ENCODE measurements around the gene SMG7.
"Not testable (repeated sequence)": the region's sequence is repeated elsewhere in the genome, so short reads cannot be mapped to it uniquely, and the experiment has no call there.

The SMG7 gene, protein sequence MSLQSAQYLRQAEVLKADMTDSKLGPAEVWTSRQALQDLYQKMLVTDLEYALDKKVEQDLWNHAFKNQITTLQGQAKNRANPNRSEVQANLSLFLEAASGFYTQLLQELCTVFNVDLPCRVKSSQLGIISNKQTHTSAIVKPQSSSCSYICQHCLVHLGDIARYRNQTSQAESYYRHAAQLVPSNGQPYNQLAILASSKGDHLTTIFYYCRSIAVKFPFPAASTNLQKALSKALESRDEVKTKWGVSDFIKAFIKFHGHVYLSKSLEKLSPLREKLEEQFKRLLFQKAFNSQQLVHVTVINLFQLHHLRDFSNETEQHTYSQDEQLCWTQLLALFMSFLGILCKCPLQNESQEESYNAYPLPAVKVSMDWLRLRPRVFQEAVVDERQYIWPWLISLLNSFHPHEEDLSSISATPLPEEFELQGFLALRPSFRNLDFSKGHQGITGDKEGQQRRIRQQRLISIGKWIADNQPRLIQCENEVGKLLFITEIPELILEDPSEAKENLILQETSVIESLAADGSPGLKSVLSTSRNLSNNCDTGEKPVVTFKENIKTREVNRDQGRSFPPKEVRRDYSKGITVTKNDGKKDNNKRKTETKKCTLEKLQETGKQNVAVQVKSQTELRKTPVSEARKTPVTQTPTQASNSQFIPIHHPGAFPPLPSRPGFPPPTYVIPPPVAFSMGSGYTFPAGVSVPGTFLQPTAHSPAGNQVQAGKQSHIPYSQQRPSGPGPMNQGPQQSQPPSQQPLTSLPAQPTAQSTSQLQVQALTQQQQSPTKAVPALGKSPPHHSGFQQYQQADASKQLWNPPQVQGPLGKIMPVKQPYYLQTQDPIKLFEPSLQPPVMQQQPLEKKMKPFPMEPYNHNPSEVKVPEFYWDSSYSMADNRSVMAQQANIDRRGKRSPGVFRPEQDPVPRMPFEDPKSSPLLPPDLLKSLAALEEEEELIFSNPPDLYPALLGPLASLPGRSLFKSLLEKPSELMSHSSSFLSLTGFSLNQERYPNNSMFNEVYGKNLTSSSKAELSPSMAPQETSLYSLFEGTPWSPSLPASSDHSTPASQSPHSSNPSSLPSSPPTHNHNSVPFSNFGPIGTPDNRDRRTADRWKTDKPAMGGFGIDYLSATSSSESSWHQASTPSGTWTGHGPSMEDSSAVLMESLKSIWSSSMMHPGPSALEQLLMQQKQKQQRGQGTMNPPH

DNA sequence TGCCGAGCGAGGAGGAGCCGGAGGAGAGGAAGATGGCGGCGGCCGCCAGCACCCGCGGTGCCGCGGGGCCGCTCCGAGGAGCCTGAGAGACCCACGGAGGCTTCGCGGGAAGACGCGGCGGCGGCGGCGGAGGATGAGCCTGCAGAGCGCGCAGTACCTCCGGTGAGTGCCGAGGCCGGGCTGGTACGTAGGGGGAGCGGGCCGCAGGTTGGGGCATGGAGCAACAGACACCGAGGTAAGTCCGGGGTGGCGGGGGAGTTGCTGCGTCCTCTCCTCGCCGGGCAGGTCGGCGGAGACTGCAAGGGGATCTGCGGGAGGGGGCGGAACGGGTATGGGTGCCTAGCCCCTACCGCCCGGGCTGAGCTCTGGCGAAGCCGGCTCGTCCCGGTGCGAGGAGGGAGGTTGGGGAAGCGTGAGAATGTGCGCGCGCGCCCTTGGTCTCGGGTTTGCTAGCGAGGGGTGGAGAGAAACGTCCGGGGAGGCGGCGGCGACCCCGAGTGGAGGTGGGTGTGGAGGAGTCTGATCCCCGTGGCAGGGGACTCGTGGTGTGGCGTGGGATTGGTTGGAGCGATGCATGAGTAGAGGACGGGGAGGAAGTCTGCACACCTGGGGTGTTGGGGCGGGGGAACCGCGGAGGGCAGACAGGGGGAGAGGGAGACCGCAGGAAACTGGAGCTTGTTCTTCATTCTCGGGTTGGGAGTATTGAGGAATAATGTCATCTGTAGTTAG, at the start of gene SMG7:
Gene SMG7, plus strand, starts transcription at position 12 of the 729 bp plus-strand sequence. Its CDS starts 122 bp downstream, at position 134.
- peak within 1 kb of the TSS; percentile 93 for H3K4me3 ChIP-seq (ENCODE audit: low read length)
- H3K4me1 ChIP-seq (ENCODE audit: control insufficient read depth, low read depth, low read length), result peaks cover 18% of the 10 kb centered on the region

DNA sequence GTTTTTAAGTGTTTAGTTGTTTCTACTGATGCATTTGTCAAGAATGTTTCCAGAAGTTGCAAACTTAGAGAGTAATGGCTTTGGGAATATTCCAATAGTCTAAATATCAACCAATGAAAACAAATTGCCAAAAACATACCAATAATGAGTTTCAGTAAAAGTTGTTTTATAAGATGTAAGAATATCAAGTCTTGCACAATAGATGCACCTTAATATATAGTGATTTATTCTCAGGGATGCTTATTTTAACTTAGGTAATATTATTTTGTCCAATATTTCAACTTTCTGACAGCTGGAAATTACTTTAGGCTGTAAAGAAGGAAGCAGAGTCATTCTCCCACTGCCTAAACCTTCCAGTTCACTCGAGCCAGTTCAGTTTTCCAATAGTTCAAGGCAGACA, 48.8 kb upstream of the SMG7 start:
- Histone ChIP-seq H3K4me3 (ENCODE audit: low read length) (no peak overlapping the region), H3K9me3 (ENCODE audit: control insufficient read depth, low read depth, low read length) (no peaks in the 10 kb centered on the region), H3K4me1 (ENCODE audit: control insufficient read depth, low read depth, low read length) (no peaks in the 10 kb centered on the region), H3K36me3 (ENCODE audit: control insufficient read depth, low read depth, low read length) (no peaks in the 10 kb centered on the region), H3K27me3 (ENCODE audit: control insufficient read depth, insufficient read depth, low read length) (peaks cover 14% of the 10 kb centered on the region), H3K9ac (ENCODE audit: low read length) (no peak overlapping the region), H3K27ac (ENCODE audit: low read length) (no peak overlapping the region)

More for the DNA sequence above, at the start of gene SMG7:
- no peaks in the 10 kb centered on the region for H3K9me3 ChIP-seq (ENCODE audit: control insufficient read depth, low read depth, low read length)
- H3K27me3 ChIP-seq (ENCODE audit: control insufficient read depth, insufficient read depth, low read length), result no peaks in the 10 kb centered on the region
- no peaks in the 10 kb centered on the region for H3K36me3 ChIP-seq (ENCODE audit: control insufficient read depth, low read depth, low read length)
- H3K9ac ChIP-seq (ENCODE audit: low read length), result peak within 1 kb of the TSS; percentile 95
- peak within 1 kb of the TSS; percentile 98 for H3K27ac ChIP-seq (ENCODE audit: low read length)

DNA sequence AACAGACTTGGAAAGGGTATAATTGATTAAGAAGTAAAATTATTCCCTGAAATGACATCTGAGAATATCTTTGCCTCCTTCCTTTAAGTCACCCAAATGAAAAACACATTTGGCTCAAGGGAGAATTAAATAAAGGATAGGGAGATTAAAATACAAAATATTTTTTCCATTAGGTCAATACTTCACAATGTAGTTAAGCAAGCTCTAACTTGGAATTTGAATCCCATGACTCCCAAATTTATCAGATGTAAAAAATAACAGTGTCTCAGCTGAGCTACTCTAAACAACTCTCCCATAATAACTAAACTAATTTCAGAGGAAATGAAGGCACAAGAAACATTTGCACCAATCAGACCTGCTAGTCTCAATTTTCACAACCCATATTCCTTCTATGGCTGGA, 47.6 kb upstream of the SMG7 start:
- no peak overlapping the region for H3K4me3 ChIP-seq (ENCODE audit: low read length)
- H3K4me1 ChIP-seq (ENCODE audit: control insufficient read depth, low read depth, low read length), result no peaks in the 10 kb centered on the region
- no peaks in the 10 kb centered on the region for H3K9me3 ChIP-seq (ENCODE audit: control insufficient read depth, low read depth, low read length)
- no peaks in the 10 kb centered on the region for H3K36me3 ChIP-seq (ENCODE audit: control insufficient read depth, low read depth, low read length)
- H3K27me3 ChIP-seq (ENCODE audit: control insufficient read depth, insufficient read depth, low read length), result peaks cover 3% of the 10 kb centered on the region
- no peak overlapping the region for H3K9ac ChIP-seq (ENCODE audit: low read length)
- H3K27ac ChIP-seq (ENCODE audit: low read length), result no peak overlapping the region

DNA sequence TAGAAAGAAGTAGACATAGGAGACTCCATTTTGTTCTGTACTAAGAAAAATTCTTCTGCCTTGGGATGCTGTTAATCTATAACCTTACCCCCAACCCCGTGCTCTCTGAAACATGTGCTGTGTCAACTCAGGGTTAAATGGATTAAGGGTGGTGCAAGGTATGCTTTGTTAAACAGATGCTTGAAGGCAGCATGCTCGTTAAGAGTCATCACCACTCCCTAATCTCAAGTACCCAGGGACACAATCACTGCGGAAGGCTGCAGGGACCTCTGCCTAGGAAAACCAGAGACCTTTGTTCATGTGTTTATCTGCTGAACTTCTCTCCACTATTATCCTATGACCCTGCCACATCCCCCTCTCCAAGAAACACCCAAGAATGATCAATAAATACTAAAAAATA, 44.7 kb upstream of the SMG7 start:
- not testable (repeated sequence) for H3K36me3 ChIP-seq (ENCODE audit: control insufficient read depth, low read depth, low read length); H3K27me3 ChIP-seq (ENCODE audit: control insufficient read depth, insufficient read depth, low read length); H3K9ac ChIP-seq (ENCODE audit: low read length); H3K4me3 ChIP-seq (ENCODE audit: low read length); H3K9me3 ChIP-seq (ENCODE audit: control insufficient read depth, low read depth, low read length); H3K4me1 ChIP-seq (ENCODE audit: control insufficient read depth, low read depth, low read length); H3K27ac ChIP-seq (ENCODE audit: low read length)

DNA sequence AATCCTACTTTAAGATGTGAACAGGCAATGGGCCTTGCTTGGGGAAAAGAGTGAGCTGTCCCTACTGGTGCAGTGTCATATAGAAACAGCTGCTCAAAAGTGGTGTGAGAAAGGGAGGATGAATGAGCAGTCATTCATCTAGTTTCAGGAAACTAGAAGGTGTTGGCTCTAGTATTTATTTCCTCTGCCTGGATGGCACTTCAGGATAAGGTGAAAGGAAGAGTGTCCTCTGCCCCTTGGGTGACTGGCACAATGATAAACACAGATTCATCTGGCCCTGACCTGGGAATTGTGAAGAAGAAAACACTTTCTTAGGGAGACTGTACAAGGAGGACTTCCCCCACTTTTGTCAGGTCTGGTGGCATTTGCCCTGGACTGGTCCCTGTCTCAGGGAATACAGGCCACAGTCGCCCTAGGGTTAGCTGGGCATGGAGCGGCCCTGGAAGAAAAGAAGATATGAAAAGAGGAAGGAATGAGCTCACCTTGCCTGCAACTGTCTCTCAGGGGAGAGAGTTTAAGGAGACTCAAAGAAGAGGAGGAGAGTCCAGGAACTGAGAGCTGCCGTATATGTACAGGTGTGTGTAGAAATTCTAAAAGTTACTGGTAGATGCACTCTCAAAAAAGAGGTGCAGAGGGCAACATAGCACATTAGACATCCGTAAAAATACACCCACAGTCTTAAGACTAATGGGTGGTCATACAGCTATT, 40.3 kb upstream of the SMG7 start:
- no peaks in the 10 kb centered on the region for H3K27me3 ChIP-seq (ENCODE audit: control insufficient read depth, insufficient read depth, low read length)
- no peaks in the 10 kb centered on the region for H3K36me3 ChIP-seq (ENCODE audit: control insufficient read depth, low read depth, low read length)
- H3K27ac ChIP-seq (ENCODE audit: low read length), result no peak overlapping the region
- H3K9me3 ChIP-seq (ENCODE audit: control insufficient read depth, low read depth, low read length), result no peaks in the 10 kb centered on the region
- no peak overlapping the region for H3K4me3 ChIP-seq (ENCODE audit: low read length)
- no peak overlapping the region for H3K9ac ChIP-seq (ENCODE audit: low read length)
- no peaks in the 10 kb centered on the region for H3K4me1 ChIP-seq (ENCODE audit: control insufficient read depth, low read depth, low read length)

DNA sequence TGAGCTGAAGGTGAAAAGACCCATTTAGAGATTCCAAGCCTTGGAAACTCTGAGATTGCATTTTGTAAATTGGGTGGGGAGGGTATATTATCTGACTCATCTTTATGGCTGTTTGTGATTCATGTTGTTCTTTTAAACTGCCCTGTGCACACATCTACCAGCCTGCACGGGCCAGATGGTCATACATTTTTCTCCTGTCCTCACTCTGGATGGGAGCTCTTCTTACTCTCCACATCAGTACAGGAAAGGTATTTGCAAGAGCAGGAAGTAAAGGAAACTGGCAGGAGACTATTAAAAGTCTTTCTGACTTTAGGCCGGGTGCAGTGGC, 39.8 kb upstream of the SMG7 start:
- H3K9me3 ChIP-seq (ENCODE audit: control insufficient read depth, low read depth, low read length), result no peaks in the 10 kb centered on the region
- H3K27ac ChIP-seq (ENCODE audit: low read length), result no peak overlapping the region
- H3K4me3 ChIP-seq (ENCODE audit: low read length), result no peak overlapping the region
- H3K36me3 ChIP-seq (ENCODE audit: control insufficient read depth, low read depth, low read length), result no peaks in the 10 kb centered on the region
- no peaks in the 10 kb centered on the region for H3K4me1 ChIP-seq (ENCODE audit: control insufficient read depth, low read depth, low read length)
- no peak overlapping the region for H3K9ac ChIP-seq (ENCODE audit: low read length)
- H3K27me3 ChIP-seq (ENCODE audit: control insufficient read depth, insufficient read depth, low read length), result no peaks in the 10 kb centered on the region

DNA sequence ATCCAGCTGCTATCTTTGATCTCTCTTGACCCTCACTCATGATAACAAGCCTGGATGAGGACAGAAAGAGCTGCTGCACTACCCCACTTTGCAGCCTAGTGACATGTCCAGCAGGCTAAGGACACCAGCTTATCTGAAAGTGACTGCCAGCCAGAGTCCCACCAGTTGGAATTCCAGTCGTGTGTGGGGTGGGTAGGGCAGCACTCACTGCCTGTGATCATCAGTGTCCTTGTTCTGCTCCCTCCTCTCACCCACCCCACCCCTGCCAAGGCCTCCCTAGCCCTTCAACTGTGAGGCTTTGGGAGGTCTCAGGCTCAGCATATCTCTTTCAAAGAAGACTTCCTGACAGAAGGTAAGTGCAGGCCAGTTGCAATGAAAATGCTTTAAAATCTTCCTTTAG, 38.6 kb upstream of the SMG7 start:
- H3K27me3 ChIP-seq (ENCODE audit: control insufficient read depth, insufficient read depth, low read length), result no peaks in the 10 kb centered on the region

DNA sequence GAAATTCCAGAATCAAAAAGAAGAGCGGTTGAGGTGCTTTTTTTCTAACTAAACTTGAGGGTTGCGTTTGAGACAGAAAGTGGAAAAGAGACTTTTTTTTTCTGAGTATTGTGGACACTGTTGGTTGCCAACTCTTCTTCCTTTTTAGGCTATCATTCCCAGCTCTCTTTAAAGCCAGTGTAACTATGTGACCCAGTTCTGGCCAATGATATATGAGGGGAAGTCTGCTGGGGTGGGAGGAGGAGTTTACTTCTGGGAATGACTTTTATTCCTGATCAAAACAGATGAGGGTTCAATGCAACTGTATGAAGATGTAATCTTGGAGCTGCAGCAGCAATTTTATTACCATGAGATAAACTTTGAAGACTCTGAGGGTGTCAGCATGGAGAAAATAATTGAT, 36.8 kb upstream of the SMG7 start:
- no peak overlapping the region for H3K9ac ChIP-seq (ENCODE audit: low read length)
- no peak overlapping the region for H3K4me3 ChIP-seq (ENCODE audit: low read length)
- H3K36me3 ChIP-seq (ENCODE audit: control insufficient read depth, low read depth, low read length), result no peaks in the 10 kb centered on the region
- H3K27ac ChIP-seq (ENCODE audit: low read length), result no peak overlapping the region
- no peaks in the 10 kb centered on the region for H3K9me3 ChIP-seq (ENCODE audit: control insufficient read depth, low read depth, low read length)
- no peaks in the 10 kb centered on the region for H3K27me3 ChIP-seq (ENCODE audit: control insufficient read depth, insufficient read depth, low read length)
- no peaks in the 10 kb centered on the region for H3K4me1 ChIP-seq (ENCODE audit: control insufficient read depth, low read depth, low read length)

More for the DNA sequence above, 38.6 kb upstream of the SMG7 start:
- Histone ChIP-seq H3K4me1 (ENCODE audit: control insufficient read depth, low read depth, low read length) (no peaks in the 10 kb centered on the region), H3K4me3 (ENCODE audit: low read length) (no peak overlapping the region), H3K27ac (ENCODE audit: low read length) (no peak overlapping the region), H3K9ac (ENCODE audit: low read length) (no peak overlapping the region), H3K9me3 (ENCODE audit: control insufficient read depth, low read depth, low read length) (no peaks in the 10 kb centered on the region), H3K36me3 (ENCODE audit: control insufficient read depth, low read depth, low read length) (no peaks in the 10 kb centered on the region)

DNA sequence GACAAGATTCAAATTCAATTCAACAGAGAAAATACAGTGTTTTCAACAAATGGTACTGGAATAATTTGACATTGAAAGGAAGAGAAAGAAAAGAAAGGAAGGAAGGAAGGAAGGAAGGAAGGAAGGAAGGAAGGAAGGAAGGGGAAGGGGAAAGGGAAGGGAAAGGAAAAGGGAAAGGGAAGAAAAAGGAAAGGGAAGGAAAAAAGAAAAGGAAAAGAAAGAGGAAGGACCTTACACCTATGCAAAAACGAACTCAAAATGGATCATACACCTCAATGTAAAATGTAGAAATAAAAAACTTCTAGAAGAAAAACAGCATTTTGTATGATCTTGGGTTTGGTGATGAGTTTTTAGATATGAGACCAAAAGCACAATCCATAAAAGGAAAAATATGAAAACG, 34.2 kb upstream of the SMG7 start:
- Histone ChIP-seq H3K27ac (ENCODE audit: low read length) (no peak overlapping the region), H3K4me1 (ENCODE audit: control insufficient read depth, low read depth, low read length) (no peaks in the 10 kb centered on the region), H3K4me3 (ENCODE audit: low read length) (no peak overlapping the region), H3K27me3 (ENCODE audit: control insufficient read depth, insufficient read depth, low read length) (no peaks in the 10 kb centered on the region), H3K36me3 (ENCODE audit: control insufficient read depth, low read depth, low read length) (no peaks in the 10 kb centered on the region), H3K9ac (ENCODE audit: low read length) (no peak overlapping the region), H3K9me3 (ENCODE audit: control insufficient read depth, low read depth, low read length) (no peaks in the 10 kb centered on the region)

DNA sequence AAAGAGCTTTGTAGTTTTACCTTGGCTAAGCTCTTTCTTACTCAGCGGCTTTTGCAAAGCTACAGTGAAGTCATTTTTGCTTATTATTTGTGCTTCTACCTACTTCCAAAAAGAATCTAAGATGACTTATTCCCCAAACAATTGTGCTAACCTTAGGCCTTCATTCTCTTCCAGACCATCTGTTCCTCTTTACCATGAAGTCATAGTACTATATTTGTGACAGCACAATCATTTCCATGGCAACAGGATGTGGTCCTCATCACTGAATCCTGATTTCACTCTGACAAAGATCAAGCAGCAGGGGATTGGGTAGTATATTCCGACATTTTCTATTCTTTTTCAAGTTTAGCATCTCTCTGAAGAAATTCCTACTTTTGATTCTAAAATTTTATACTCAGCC, 29.3 kb upstream of the SMG7 start:
- no peak overlapping the region for H3K4me3 ChIP-seq (ENCODE audit: low read length)

More for the DNA sequence above, 29.3 kb upstream of the SMG7 start:
- Histone ChIP-seq H3K27ac (ENCODE audit: low read length) (no peak overlapping the region), H3K4me1 (ENCODE audit: control insufficient read depth, low read depth, low read length) (no peaks in the 10 kb centered on the region), H3K27me3 (ENCODE audit: control insufficient read depth, insufficient read depth, low read length) (no peaks in the 10 kb centered on the region), H3K36me3 (ENCODE audit: control insufficient read depth, low read depth, low read length) (no peaks in the 10 kb centered on the region), H3K9me3 (ENCODE audit: control insufficient read depth, low read depth, low read length) (no peaks in the 10 kb centered on the region), H3K9ac (ENCODE audit: low read length) (no peak overlapping the region)
